AG09309 (cell line): ENCODE measurements around the gene NIM1K.
"Not testable (repeated sequence)": the region's sequence is repeated elsewhere in the genome, so short reads cannot be mapped to it uniquely, and the experiment has no call there.

Experiments
- DNase-seq: peaks from one replicate; pipeline ENCODE4 v3.0.0-alpha.2; 2010; ENCODE audit warnings: low read depth
- H3K4me3 ChIP-seq: 2 replicates; pipeline ENCODE4 v1.5.1; 2011; ENCODE audit warnings: mild to moderate bottlenecking, low read depth, low read length, moderate library complexity; ENCODE audit not compliant: control insufficient read depth
- TF ChIP-seq, protein P1 (sequence below): IDR thresholded peaks from 2 replicates; pipeline ENCODE4 v1.5.1; 2011; ENCODE audit warnings: mild to moderate bottlenecking, low read depth, low read length, inconsistent platforms; ENCODE audit not compliant: insufficient read depth, control insufficient read depth; ENCODE audit errors: missing control alignments

The NIM1K gene

GRCh38 chr5:43161244-43161643, 30.8 kb upstream of the NIM1K start:
- H3K4me3 ChIP-seq = no peak overlapping the region
- DNase-seq = no peak
- TF ChIP-seq, protein P1, sequence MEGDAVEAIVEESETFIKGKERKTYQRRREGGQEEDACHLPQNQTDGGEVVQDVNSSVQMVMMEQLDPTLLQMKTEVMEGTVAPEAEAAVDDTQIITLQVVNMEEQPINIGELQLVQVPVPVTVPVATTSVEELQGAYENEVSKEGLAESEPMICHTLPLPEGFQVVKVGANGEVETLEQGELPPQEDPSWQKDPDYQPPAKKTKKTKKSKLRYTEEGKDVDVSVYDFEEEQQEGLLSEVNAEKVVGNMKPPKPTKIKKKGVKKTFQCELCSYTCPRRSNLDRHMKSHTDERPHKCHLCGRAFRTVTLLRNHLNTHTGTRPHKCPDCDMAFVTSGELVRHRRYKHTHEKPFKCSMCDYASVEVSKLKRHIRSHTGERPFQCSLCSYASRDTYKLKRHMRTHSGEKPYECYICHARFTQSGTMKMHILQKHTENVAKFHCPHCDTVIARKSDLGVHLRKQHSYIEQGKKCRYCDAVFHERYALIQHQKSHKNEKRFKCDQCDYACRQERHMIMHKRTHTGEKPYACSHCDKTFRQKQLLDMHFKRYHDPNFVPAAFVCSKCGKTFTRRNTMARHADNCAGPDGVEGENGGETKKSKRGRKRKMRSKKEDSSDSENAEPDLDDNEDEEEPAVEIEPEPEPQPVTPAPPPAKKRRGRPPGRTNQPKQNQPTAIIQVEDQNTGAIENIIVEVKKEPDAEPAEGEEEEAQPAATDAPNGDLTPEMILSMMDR = no peak

DNA sequence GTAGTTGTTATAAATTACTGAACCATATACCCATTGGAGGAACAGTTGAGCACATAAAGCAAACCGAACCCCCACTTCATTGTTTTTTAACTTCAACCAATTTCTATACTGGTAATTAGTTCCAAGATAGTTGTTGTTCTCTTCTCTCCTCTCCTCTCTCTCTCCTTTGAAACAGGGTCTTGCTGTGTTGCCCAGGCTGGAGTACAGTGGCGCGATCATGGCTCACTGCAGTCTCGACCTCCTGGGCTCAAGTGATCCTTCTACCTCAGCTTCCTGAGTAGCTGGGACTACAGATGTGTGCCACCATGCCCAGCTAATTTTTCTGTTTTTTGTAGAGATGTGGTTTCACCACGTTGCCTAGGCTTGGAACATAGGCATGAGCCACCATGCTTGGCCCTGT, 27.2 kb upstream of the NIM1K start:
- not testable (repeated sequence) for DNase-seq, H3K4me3 ChIP-seq

- no peak for DNase-seq
- TF ChIP-seq, protein P1 = no peak
These were observed 26.7 kb upstream of the NIM1K start for GRCh38 chr5:43165323-43165722.

GRCh38 chr5:43168175-43168574, 23.9 kb upstream of the NIM1K start:
- TF ChIP-seq, protein P1 = no peak
- H3K4me3 ChIP-seq = no peak overlapping the region
- DNase-seq = no peak

More at GRCh38 chr5:43165323-43165722, 26.7 kb upstream of the NIM1K start:
- H3K4me3 ChIP-seq = no peak overlapping the region

DNA sequence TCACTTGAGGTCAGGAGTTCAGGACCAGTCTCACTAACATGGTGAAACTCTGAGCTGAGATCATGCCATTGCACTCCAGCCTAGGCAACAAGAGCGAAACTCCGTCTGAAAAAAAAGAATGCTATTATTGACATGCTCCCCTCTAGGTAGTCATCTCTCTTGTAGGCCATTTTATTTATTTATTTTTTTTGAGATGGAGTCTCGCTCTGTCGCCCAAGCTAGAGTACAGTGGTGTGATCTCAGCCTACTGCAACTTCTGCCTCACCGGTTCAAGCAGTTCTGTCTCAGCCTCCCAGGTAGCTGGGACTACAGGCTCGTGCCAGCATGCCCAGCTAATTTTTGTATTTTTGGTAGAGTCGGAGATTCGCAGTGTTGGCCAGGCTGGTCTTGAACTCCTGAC, 20.6 kb upstream of the NIM1K start:
- TF ChIP-seq, protein P1 = no peak
- H3K4me3 ChIP-seq = no peak overlapping the region
- no peak for DNase-seq

DNA sequence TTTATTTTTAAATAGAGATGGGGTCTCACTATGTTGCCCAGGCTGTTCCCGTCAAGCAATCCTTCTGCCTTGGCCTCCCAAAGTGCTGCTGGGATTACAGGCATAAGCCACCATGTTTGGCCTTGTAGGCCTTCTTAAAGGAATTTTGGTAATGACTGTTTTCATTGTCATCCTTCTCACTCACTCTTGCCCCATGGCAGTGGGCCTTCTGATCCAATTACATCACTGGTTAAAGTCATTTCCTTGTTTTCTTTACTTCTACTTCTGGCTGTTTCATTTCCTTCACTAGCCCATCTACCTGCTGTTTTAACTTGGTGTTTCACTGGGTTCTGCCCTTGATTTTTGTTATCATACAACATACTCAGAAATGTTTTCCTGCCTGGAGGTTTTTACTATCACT, 20.1 kb upstream of the NIM1K start:
- no peak overlapping the region for H3K4me3 ChIP-seq
- DNase-seq = no peak
- TF ChIP-seq, protein P1 = no peak

DNA sequence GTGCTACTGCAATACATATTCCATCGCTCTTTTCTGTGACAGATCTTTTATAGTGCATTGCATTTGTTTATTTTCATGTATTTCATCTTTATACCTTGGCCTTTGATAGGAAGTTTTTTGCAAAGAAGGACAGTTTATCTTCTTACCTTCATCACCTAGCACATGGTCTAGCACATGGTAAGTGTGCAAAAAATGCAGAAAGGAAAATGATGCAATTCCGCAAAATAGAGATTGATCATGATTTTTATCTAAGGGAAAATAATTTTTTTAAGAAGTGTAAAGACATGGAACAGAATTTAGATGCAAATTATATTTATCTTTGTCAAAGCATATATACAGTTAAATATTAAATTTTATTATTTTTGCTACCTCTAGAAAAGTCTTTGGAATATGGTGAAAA, 19.2 kb upstream of the NIM1K start:
- no peak for DNase-seq
- no peak overlapping the region for H3K4me3 ChIP-seq
- TF ChIP-seq, protein P1 = no peak
